ENCODE measurements around the gene TTC7B.

TTC7B gene

GRCh38 chr14:90760591-90761316 is 55.5 kb downstream of the TTC7B start:
- Histone ChIP-seq H3K27me3 (ENCODE audit: insufficient read depth, low read length, poor library complexity) (no peaks in the 10 kb centered on the region), H3K4ac (ENCODE audit: low read depth, low read length) (no peak overlapping the region), H3K36me3 (ENCODE audit: control insufficient read depth, insufficient read depth, low read length) (no peaks in the 10 kb centered on the region), H3K56ac (ENCODE audit: low read length) (no peak overlapping the region), H3K18ac (ENCODE audit: low read length) (no peak overlapping the region), H4K8ac (ENCODE audit: low read depth, low read length) (no peak overlapping the region), H3K4me2 (ENCODE audit: low read length) (no peak overlapping the region), H2BK15ac (replicated peaks; ENCODE audit: low read depth) (no peak overlapping the region), H3K27ac (ENCODE audit: low read depth, low read length) (no peak overlapping the region), H3K79me2 (ENCODE audit: control insufficient read depth, insufficient read depth, low read length) (no peaks in the 10 kb centered on the region), H4K5ac (ENCODE audit: low read length) (no peak overlapping the region), H3K79me1 (ENCODE audit: low read length) (no peaks in the 10 kb centered on the region), H2BK120ac (ENCODE audit: low read depth, low read length) (no peak overlapping the region), H3K23ac (ENCODE audit: low read length) (no peak overlapping the region), H3K4me3 (ENCODE audit: low read length) (no peak overlapping the region), H2AK5ac (ENCODE audit: low read length) (no peak overlapping the region), H2BK5ac (ENCODE audit: low read length) (no peak overlapping the region), H3K4me1 (ENCODE audit: control insufficient read depth, low read depth, low read length) (no peaks in the 10 kb centered on the region), H3K9ac (ENCODE audit: low read length) (no peak overlapping the region)
- no CpG with 5 or more reads among the region's 4 CpGs for whole genome bisulfite sequencing (ENCODE audit: extremely low coverage, insufficient coverage, low lambda C conversion rate)
- peak; percentile 82 for DNase-seq

DNA sequence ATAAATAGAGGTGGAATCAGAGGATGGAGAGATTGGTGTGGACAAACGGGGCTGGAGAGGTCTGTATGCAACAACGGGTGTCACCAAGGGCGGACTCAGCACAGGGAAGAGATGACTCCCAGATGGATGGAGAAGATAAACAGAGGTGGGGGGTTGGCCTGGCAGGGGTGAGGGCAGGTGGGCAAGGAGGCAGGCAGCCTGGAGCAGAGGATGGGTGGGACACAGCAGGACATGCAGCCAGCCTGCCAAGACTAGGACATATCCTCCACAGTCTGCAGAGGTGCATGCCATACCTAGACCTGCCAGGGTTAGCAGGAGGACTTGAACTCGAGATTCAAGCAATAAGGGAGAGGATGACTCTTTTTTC is 56.2 kb downstream of the TTC7B start:
- Histone ChIP-seq H3K4me3 (ENCODE audit: low read length) (no peak overlapping the region), H3K4me2 (ENCODE audit: low read length) (no peak overlapping the region), H3K79me2 (ENCODE audit: control insufficient read depth, insufficient read depth, low read length) (no peaks in the 10 kb centered on the region), H2BK5ac (ENCODE audit: low read length) (no peak overlapping the region), H3K56ac (ENCODE audit: low read length) (no peak overlapping the region), H3K9ac (ENCODE audit: low read length) (no peak overlapping the region), H3K4ac (ENCODE audit: low read depth, low read length) (no peak overlapping the region), H3K23ac (ENCODE audit: low read length) (no peak overlapping the region), H4K8ac (ENCODE audit: low read depth, low read length) (no peak overlapping the region), H3K18ac (ENCODE audit: low read length) (no peak overlapping the region), H3K27ac (ENCODE audit: low read depth, low read length) (no peak overlapping the region), H4K5ac (ENCODE audit: low read length) (no peak overlapping the region), H3K36me3 (ENCODE audit: control insufficient read depth, insufficient read depth, low read length) (no peaks in the 10 kb centered on the region), H3K79me1 (ENCODE audit: low read length) (no peaks in the 10 kb centered on the region), H2AK5ac (ENCODE audit: low read length) (no peak overlapping the region), H2BK15ac (replicated peaks; ENCODE audit: low read depth) (no peak overlapping the region), H3K4me1 (ENCODE audit: control insufficient read depth, low read depth, low read length) (no peaks in the 10 kb centered on the region), H3K27me3 (ENCODE audit: insufficient read depth, low read length, poor library complexity) (no peaks in the 10 kb centered on the region), H2BK120ac (ENCODE audit: low read depth, low read length) (no peak overlapping the region)
- no peak for DNase-seq
- no CpG with 5 or more reads among the region's 4 CpGs for WGBS (ENCODE audit: extremely low coverage, insufficient coverage, low lambda C conversion rate)

- no peak overlapping the region for H3K18ac ChIP-seq (ENCODE audit: low read length)
- no peak overlapping the region for H3K4me3 ChIP-seq (ENCODE audit: low read length)
Measured at GRCh38 chr14:90759370-90760077, 56.7 kb downstream of the TTC7B start.

DNA sequence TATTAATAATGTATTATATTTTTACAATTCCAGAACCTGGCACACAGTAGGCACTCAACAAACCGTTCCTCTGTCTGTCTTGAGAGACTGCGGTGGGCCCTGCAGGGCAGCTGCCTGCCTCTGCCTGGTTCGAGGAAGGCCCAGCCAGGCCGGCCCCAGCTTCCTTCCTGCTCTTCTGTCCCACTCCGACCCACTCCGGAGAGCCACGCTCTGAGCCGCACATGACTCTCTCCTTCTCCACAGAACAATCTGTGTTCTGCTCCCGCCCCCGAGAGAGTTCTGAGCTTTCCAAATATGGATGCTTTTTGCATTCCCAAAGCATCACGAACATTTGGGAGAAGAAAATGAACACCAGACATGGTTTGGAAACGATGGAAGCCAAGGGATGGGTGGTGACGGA is 57.3 kb downstream of the TTC7B start:
- Histone ChIP-seq H2BK120ac (ENCODE audit: low read depth, low read length) (no peak overlapping the region), H3K4me3 (ENCODE audit: low read length) (no peak overlapping the region), H3K79me2 (ENCODE audit: control insufficient read depth, insufficient read depth, low read length) (no peaks in the 10 kb centered on the region), H3K4me1 (ENCODE audit: control insufficient read depth, low read depth, low read length) (no peaks in the 10 kb centered on the region), H3K79me1 (ENCODE audit: low read length) (no peaks in the 10 kb centered on the region), H2AK5ac (ENCODE audit: low read length) (no peak overlapping the region), H4K8ac (ENCODE audit: low read depth, low read length) (no peak overlapping the region), H2BK15ac (replicated peaks; ENCODE audit: low read depth) (no peak overlapping the region), H2BK5ac (ENCODE audit: low read length) (no peak overlapping the region), H4K5ac (ENCODE audit: low read length) (no peak overlapping the region), H3K9ac (ENCODE audit: low read length) (no peak overlapping the region), H3K27ac (ENCODE audit: low read depth, low read length) (no peak overlapping the region), H3K4ac (ENCODE audit: low read depth, low read length) (no peak overlapping the region), H3K23ac (ENCODE audit: low read length) (no peak overlapping the region), H3K18ac (ENCODE audit: low read length) (no peak overlapping the region), H3K4me2 (ENCODE audit: low read length) (no peak overlapping the region), H3K27me3 (ENCODE audit: insufficient read depth, low read length, poor library complexity) (no peaks in the 10 kb centered on the region), H3K56ac (ENCODE audit: low read length) (no peak overlapping the region), H3K36me3 (ENCODE audit: control insufficient read depth, insufficient read depth, low read length) (no peaks in the 10 kb centered on the region)
- no peak for DNase-seq
- no CpG with 5 or more reads among the region's 13 CpGs for WGBS (ENCODE audit: extremely low coverage, insufficient coverage, low lambda C conversion rate)

More at GRCh38 chr14:90759370-90760077, 56.7 kb downstream of the TTC7B start:
- H3K56ac ChIP-seq (ENCODE audit: low read length), result no peak overlapping the region
- H2BK5ac ChIP-seq (ENCODE audit: low read length), result no peak overlapping the region
- no peak overlapping the region for H2BK120ac ChIP-seq (ENCODE audit: low read depth, low read length)
- H3K36me3 ChIP-seq (ENCODE audit: control insufficient read depth, insufficient read depth, low read length), result no peaks in the 10 kb centered on the region
- WGBS (ENCODE audit: extremely low coverage, insufficient coverage, low lambda C conversion rate), result no CpG with 5 or more reads among the region's 7 CpGs
- no peak overlapping the region for H2BK15ac ChIP-seq (replicated peaks; ENCODE audit: low read depth)
- H3K79me1 ChIP-seq (ENCODE audit: low read length), result no peaks in the 10 kb centered on the region
- H3K4me2 ChIP-seq (ENCODE audit: low read length), result no peak overlapping the region
- no peak overlapping the region for H3K23ac ChIP-seq (ENCODE audit: low read length)
- H3K4ac ChIP-seq (ENCODE audit: low read depth, low read length), result no peak overlapping the region
- H3K4me1 ChIP-seq (ENCODE audit: control insufficient read depth, low read depth, low read length), result no peaks in the 10 kb centered on the region
- no peak overlapping the region for H2AK5ac ChIP-seq (ENCODE audit: low read length)
- no peaks in the 10 kb centered on the region for H3K79me2 ChIP-seq (ENCODE audit: control insufficient read depth, insufficient read depth, low read length)
- no peak for DNase-seq
- H4K8ac ChIP-seq (ENCODE audit: low read depth, low read length), result no peak overlapping the region
- no peaks in the 10 kb centered on the region for H3K27me3 ChIP-seq (ENCODE audit: insufficient read depth, low read length, poor library complexity)
- no peak overlapping the region for H3K9ac ChIP-seq (ENCODE audit: low read length)
- H3K27ac ChIP-seq (ENCODE audit: low read depth, low read length), result no peak overlapping the region
- H4K5ac ChIP-seq (ENCODE audit: low read length), result no peak overlapping the region

DNA sequence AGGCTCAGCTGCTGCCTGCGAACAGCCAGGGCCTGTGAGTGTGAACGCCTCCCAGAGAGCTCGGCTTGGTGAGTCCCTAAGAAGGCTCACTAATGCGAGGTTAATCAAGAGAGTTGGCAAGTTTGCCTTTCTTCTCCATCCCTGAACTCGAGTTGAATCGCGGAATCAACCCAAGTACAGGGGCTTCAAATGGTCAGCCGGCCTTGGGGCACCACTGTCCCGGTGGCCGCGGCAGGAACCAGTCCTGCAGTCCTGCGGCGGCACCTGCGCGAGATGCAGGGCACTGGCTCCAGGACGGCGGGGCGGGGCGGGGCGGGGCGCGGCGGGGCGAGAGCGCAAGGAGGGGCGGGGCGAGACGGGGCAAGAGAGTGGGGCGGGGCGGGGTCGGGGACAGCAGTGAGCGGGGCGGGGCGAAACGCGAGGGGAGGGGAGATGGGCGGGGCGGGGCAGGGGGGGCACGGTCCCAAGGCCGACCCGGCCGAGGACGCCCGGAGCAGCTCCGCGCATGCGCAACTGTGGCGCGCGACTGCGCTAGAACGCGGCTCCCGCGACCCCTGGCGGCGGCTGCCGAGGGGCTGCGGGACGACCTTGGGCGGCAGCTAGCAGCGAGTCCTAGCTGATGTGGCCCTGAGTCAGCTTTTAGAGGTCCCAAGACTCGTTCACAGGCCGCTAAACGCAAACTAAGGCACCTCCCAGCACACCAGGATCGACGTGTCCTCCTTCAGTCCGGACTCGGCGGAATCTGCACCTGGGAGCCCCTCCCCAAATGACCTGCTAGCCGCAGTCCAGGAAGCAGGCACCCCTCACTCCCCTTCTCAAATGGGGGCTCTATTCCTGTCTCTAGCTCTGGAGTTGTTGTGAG is 58.0 kb downstream of the TTC7B start:
- H3K9ac ChIP-seq (ENCODE audit: low read length), result peak overlapping the region; percentile 66
- H3K36me3 ChIP-seq (ENCODE audit: control insufficient read depth, insufficient read depth, low read length), result no peaks in the 10 kb centered on the region
- H2BK120ac ChIP-seq (ENCODE audit: low read depth, low read length), result no peak overlapping the region
- H3K23ac ChIP-seq (ENCODE audit: low read length), result no peak overlapping the region
- no peak overlapping the region for H2BK15ac ChIP-seq (replicated peaks; ENCODE audit: low read depth)
- H3K4me3 ChIP-seq (ENCODE audit: low read length), result no peak overlapping the region
- H3K4ac ChIP-seq (ENCODE audit: low read depth, low read length), result no peak overlapping the region
- no peak overlapping the region for H3K18ac ChIP-seq (ENCODE audit: low read length)
- H3K79me2 ChIP-seq (ENCODE audit: control insufficient read depth, insufficient read depth, low read length), result no peaks in the 10 kb centered on the region
- peak overlapping the region; percentile 81 for H3K56ac ChIP-seq (ENCODE audit: low read length)
- peak; percentile 93 for DNase-seq
- H3K27me3 ChIP-seq (ENCODE audit: insufficient read depth, low read length, poor library complexity), result no peaks in the 10 kb centered on the region
- no peak overlapping the region for H4K5ac ChIP-seq (ENCODE audit: low read length)
- H3K4me2 ChIP-seq (ENCODE audit: low read length), result peak overlapping the region; percentile 62
- H2BK5ac ChIP-seq (ENCODE audit: low read length), result no peak overlapping the region
- H3K4me1 ChIP-seq (ENCODE audit: control insufficient read depth, low read depth, low read length), result no peaks in the 10 kb centered on the region
- H2AK5ac ChIP-seq (ENCODE audit: low read length), result no peak overlapping the region
- WGBS (ENCODE audit: extremely low coverage, insufficient coverage, low lambda C conversion rate), result no CpG with 5 or more reads among the region's 71 CpGs
- no peaks in the 10 kb centered on the region for H3K79me1 ChIP-seq (ENCODE audit: low read length)
- H4K8ac ChIP-seq (ENCODE audit: low read depth, low read length), result no peak overlapping the region
- no peak overlapping the region for H3K27ac ChIP-seq (ENCODE audit: low read depth, low read length)
